HepG2 (cell line): ENCODE results near the gene KIF3C.

Experiments
- AFF4 ChIP-seq: sonication (generic); formaldehyde crosslinking; IDR thresholded peaks from 2 replicates; pipeline ENCODE4 v1.4.0; 2020; ENCODE audit warnings: missing genetic modification reagents
- JUN ChIP-seq: sonication (generic); formaldehyde crosslinking; IDR thresholded peaks from 2 replicates; pipeline ENCODE4 v1.4.0; 2020; ENCODE audit warnings: mild to moderate bottlenecking, missing genetic modification reagents
- POLR2AphosphoS5 ChIP-seq: IDR thresholded peaks from 2 replicates; pipeline ENCODE4 v1.6.1; 2012; ENCODE audit warnings: low read depth, low read length
- PRDM10 ChIP-seq: sonication (generic); formaldehyde crosslinking; IDR thresholded peaks from 2 replicates; pipeline ENCODE4 v1.4.0; 2020; ENCODE audit warnings: low read depth, missing genetic modification reagents
- RNF2 ChIP-seq: fragments of 450-650 bp; conservative IDR thresholded peaks from 2 replicates; pipeline ENCODE4 v1.6.1; 2016; ENCODE audit warnings: low read depth
- SOX5 ChIP-seq: IDR thresholded peaks from 2 replicates; pipeline ENCODE4 v1.6.1; 2016; ENCODE audit warnings: borderline replicate concordance
- ZBTB8A ChIP-seq: sonication (generic); formaldehyde crosslinking; IDR thresholded peaks from 2 replicates; pipeline ENCODE4 v1.4.0; 2020; ENCODE audit warnings: mild to moderate bottlenecking, low read depth, missing genetic modification reagents, borderline replicate concordance
- ZHX1 ChIP-seq: sonication (generic); formaldehyde crosslinking; IDR thresholded peaks from 2 replicates; pipeline ENCODE4 v1.8.1; 2022; ENCODE audit warnings: low read depth, mild to moderate bottlenecking, missing genetic modification reagents
- ZNF317 ChIP-seq: sonication (generic); formaldehyde crosslinking; IDR thresholded peaks from 2 replicates; pipeline ENCODE4 v1.5.0; 2020; ENCODE audit warnings: mild to moderate bottlenecking, missing genetic modification reagents
- ZNF367 ChIP-seq: sonication (generic); formaldehyde crosslinking; IDR thresholded peaks from 2 replicates; pipeline ENCODE4 v1.4.0; 2020; ENCODE audit warnings: missing genetic modification reagents, borderline replicate concordance
- ZNF430 ChIP-seq: sonication (generic); formaldehyde crosslinking; IDR thresholded peaks from 2 replicates; pipeline ENCODE4 v1.9.0; 2021; ENCODE audit warnings: mild to moderate bottlenecking, missing genetic modification reagents

GRCh38 chr2:25957743-25958142 lies 24.6 kb downstream of the KIF3C start:
- TF ChIP-seq AFF4 (CRISPR knock-in tag) (no peak), SOX5 (CRISPR knock-in tag) (no peak), PRDM10 (CRISPR knock-in tag) (no peak), JUN (CRISPR knock-in tag) (no peak), ZBTB8A (CRISPR knock-in tag) (no peak), ZNF430 (CRISPR knock-in tag) (no peak), ZNF317 (CRISPR knock-in tag) (no peak), ZNF367 (CRISPR knock-in tag) (no peak), POLR2AphosphoS5 (no peak), ZHX1 (CRISPR knock-in tag) (no peak), RNF2 (no peak)
